Kidney capillary endothelial cell (primary cell): Measurements from ENCODE around the gene ZGRF1.
"Not testable (repeated sequence)": the region's sequence is repeated elsewhere in the genome, so short reads cannot be mapped to it uniquely, and the experiment has no call there.

Experiments used
- DNase-seq: peaks from one replicate; pipeline ENCODE4 v3.0.0-alpha.2; 2018; ENCODE audit warnings: low spot score

The ZGRF1 gene

DNA sequence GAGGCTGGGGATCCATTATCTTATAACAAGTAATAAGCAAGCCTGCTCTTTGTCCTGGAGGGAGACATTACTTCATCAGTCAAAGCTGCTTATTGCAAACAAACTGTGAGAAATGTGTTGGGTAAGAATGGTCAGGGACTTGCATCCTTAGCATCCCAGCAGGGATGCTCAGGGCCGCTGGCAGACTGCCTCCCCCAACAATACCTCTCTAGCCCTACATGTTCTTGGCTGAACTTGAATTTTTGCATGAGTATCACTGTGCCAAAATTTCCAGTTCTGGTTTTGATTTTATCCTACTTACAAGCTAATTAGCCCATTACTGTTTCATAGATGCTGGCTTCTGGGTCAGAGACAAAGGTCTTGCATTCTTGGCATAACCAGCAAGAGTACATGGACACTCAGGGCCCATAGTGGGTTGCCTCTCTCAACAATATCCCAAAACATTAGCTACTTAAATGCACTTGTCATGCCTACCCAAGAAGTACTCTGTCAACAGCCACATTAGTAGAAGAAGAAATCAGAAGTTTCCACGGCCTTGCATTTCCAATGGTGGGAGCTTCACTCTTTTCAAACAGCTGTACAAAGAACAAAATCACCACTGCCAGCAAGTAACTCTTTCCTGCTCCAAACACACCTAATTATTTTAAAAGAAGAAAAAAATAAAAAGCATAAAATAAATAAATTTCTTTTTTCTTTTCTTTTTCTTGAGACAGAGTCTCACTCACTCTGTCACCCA, 78.9 kb downstream of the ZGRF1 start:
- DNase-seq = no peak

DNA sequence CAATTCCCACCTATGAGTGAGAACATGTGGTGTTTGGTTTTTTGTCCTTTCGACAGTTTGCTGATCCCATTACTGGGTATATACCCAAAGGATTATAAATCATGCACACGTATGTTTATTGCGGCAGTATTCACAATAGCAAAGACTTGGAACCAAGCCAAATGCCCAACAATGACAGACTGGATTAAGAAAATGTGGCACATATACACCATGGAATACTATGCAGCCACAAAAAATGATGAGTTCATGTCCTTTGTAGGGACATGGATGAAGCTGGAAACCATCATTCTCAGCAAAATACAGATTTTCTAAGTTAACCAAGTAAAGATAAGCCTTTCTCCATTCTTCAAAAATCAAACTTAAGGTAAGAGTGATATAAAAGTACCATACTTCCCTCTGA, 82.4 kb downstream of the ZGRF1 start:
- DNase-seq = not testable (repeated sequence)

- no peak for DNase-seq
These were observed 84.0 kb downstream of the ZGRF1 start for GRCh38 chr4:112552668-112553067.

GRCh38 chr4:112550728-112551127, 86.0 kb downstream of the ZGRF1 start:
- no peak for DNase-seq

- DNase-seq = no peak
These were observed 90.2 kb downstream of the ZGRF1 start for GRCh38 chr4:112546476-112546875.

DNA sequence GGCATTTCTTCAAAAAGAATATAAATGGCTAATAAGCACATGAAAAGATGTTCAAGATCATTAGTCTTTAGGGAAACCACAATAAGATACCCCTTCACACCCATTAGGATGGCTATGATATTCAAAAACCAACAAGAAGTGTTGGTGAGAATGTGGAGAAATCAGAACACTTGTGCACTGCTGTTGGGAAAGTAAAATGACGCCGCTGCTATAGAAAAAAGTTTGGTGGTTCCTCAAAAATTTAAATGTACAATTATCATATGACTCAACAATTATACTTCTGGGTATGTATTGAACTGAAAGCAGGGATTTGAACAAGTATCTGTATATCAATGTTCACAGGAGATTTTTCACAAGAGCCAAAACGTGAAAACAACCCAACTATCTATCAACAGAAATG, 91.4 kb downstream of the ZGRF1 start:
- DNase-seq = no peak

DNA sequence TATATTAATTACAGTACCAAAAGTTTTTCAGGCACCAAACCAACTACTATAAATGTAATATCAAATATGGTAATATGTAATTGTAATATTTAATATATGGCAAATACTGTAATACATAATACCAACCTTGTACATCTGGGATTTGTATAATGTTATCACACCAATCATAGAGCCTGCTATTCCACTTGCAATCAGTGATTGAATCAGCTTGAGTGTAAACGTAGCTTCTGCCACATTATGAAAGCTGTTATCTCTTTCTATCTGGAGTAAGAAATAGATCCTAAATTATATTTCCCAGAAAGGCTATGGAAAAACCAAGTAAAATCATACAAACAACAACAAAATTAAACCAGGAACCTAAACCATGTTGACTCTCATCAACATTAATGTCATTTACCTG, 96.0 kb downstream of the ZGRF1 start:
- no peak for DNase-seq

DNA sequence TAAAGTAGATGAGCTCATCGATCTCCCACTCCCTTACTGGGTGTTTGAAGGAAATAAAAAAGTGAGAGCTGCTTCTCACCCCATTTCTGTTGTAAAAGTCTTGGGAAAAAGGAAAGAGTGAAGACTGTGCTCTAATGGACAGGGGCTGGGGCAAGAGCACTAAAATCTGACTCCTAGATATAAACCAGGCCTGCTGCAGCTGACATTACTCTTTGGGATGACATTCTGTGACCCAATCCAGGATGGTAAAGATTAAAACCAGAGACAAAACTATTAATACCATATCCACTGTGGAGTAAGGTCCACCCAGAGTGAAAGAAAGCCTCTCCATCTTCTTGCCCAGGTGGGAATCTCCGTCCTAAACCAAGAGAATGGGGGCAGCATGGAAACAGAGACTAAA, 100.6 kb downstream of the ZGRF1 start:
- DNase-seq = no peak

DNA sequence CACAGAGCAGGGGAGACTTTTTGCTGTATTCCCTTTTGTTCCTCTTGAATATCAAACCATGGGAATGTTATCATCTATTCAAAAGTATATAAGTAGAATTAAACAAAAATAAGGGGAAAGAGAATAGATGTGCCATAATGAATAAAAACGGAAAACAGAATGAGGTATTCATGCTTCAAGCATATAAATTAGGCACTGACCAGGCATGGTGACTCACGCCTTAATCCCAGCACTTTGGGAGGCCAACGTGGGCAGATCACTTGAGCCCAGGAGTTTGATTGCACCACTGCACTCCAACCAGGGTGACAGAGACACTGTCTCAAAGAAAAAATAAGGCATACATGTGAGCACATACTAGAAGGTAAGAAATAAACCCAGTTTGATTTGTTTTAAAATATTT, 104.4 kb downstream of the ZGRF1 start:
- no peak for DNase-seq

DNA sequence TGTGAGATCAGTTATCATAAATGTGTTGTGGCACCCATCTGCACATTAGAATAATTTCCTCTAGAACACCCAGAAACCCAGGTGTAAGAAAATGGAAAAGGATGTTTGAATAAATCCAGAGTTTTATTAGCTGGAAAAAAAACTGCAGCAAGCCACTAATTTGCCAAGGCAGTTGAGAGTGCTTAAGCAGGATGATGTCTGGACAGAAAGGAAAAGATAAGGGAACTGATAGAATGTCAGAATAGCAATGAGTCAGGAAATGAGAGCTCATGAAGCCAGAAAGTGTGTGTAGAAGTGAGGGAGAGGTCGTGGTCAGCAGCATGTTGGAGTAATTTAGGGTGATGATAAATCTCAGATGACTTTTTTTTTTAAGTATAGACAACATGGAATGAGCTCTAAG, 105.6 kb downstream of the ZGRF1 start:
- DNase-seq = no peak

DNA sequence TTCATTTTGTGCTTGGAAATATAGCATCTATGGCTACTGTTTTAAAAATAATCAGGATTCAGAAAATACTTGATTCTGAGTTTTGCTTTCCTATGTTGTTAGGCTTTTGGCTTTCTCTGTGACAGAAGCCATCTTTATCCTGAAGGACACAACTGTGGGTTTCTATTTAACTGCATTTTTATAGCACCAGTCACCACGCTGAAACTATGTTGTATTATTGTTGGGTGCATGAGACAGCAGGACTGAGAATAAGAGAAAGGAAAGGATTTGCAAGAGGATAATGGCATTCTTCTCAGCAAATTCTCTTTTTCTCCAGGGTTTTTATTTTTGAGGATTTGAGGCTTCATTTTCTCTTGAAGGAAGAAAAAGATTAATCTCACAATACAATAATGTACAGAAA, 110.6 kb downstream of the ZGRF1 start:
- no peak for DNase-seq

DNA sequence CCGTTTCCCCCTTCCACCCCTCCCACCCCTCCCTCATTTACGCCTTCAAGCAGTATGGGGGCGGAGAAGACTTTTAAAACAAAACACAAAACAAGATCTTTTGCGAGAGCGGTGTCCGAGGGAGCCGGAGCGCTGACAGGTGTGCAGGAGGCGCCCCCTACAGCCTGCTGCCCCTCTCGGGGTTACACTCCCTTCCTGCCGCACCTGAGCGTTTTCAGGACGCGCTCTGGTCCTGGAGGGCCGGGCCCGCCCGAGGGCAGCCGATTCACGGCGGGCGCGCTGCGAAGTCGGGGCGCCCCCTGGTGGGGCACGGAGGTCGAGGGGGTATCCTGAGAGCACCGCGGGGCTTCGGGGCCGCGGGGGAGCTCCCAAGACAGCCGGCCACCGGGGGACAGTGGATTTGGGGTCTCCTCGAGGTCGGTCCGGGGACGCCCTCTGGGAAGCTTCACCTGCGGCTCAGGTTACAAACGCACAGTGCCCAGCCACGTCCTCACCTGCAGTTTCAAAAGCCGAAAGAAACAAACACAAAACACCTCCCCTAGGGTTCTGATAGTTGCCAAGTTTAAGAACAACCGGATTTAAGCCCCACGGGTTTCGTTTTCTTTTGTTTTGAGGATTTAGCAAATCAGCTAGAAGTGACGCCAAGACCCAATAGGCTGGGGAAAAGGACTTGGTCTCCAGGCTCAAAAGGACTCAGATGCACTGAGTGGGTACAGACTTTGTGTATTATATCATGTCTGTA, 112.8 kb downstream of the ZGRF1 start:
- DNase-seq = no peak

GRCh38 chr4:112523008-112523721, 113.5 kb downstream of the ZGRF1 start:
- no peak for DNase-seq

DNA sequence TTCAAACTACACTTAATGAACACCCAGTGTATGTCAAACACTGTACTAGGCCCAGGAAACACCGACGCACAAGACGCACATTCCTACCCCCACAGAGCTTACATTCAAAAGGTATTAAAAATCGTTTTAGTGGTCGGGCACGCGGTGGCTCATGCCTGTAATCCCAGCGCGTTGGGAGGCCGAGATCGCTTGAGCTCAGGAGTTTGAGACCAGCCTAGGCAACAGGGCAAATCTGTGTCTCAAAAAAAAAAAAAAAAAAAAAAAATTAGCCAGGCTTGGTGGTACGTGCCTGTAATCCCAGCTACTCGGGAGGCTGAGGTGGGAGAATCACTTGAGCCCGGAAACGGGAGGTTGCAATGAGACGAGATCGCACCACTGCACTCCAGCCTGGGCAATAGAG, 114.3 kb downstream of the ZGRF1 start:
- not testable (repeated sequence) for DNase-seq

DNA sequence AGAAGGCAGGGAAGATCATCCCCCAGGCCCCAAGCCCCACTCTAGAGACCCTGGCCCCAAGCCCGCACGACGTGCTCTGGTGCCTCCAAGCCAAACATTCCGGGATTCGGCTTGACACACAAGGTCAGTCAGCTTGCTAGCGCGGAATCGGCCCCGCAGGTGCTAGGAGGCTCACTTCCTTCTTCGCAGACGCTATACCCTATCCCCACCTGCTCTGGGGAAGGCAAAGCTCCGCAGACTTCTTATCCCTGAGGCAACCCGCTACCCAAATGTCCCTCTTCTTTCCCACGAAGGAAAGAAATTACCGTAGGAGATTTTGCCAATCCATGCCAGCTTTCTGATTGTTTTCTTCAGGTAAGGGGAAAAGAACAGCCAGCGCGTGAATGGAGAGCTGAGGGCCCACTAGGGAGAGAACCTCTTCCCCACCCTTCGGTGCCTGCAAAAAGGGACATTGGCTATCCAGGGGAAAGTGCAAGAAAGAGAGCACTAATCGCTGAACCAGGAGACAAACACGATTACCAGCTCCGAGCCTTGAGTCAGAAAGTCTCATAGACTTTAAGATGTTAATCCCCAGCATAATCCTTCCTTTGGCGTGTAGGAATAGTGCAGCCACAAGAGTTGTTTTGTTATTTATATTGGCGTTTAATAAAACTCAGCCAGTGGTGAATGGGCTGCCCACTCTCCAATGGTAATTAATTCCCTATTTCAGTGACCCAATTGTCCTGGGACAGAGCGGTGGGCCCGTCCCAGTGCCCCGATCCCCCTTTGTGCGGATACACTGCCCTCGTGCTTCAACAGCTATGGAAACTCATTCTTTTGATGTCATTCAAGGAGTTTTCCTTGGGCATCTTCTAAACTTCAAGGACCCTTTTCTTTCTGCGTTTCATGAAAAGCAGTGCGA, 115.3 kb downstream of the ZGRF1 start:
- no peak for DNase-seq

- no peak for DNase-seq
These were observed 116.0 kb downstream of the ZGRF1 start for GRCh38 chr4:112520598-112521122.

- no peak for DNase-seq
These were observed 116.8 kb downstream of the ZGRF1 start for GRCh38 chr4:112519689-112520597.

DNA sequence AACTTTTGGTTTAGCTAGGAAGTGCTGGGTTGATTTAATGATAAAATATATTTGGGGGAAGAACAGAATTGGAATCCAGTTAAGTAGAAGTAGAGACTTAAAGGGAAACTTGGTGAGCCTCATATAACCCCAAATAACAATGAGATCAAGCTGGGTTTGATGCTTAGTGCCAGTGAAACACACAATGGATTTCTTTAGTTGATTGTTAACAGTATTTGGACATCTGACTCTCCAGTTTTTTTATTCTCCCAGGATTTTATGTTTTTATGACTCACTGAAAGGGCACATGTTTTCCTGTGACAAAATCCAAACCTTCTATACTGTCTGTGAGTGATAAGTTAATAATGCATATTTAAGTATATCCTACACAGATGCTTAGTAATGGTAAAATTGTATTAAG, 118.0 kb downstream of the ZGRF1 start:
- no peak for DNase-seq

GRCh38 chr4:112517911-112518310, 118.8 kb downstream of the ZGRF1 start:
- no peak for DNase-seq

DNA sequence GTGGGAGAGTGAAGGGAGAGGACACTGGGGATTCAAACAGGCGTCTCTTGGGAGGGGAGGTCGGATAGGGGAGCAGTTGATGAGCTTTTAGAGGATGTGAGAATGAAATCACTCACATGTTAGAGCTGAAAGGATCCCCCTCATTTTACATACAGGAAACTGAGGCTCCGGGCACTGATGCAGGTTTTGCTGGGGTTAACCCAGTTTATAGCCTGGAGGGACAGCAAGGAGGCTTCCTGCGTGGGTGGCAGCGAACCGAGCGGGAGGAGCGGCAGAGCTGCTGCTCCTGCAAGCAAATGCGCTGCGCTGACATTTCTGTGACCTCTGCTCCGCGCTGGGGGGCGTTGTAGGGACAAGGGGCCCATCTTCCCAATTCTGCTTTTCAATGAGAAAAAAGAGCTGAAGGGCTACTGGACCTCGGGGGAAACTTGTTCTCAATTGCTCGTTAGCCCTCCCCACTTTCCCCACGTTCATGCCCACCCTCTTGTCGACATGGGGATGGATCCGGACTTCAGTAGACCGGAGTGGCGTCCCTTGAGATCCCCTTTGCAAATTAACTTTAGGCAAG, 119.6 kb downstream of the ZGRF1 start:
- DNase-seq = no peak
